ENCODE measurements around the gene FAM78A. TPM values are rescaled to one million over a fixed set of nuclear protein-coding genes. Genes with fewer than 3 reads are reported as not detected.

FAM78A gene
- polyA plus RNA-seq, 6 donors from 2014 or later: 5.2 to 18.3 (median 11.6) TPM

GRCh38 chr9:131282175-131282574, 5.9 kb upstream of the FAM78A start:
- Mint-ChIP-seq H3K4me3 (peak overlapping the region in 7 of 8 donors; percentile 5 to 66 (median 23)), H3K27ac (peak overlapping the region in 2 of 6 donors; percentile 1 to 69)
- ATAC-seq (ENCODE audit: low read depth in 2 of 2): no peak

GRCh38 chr9:131281119-131281965, 5.0 kb upstream of the FAM78A start:
- Mint-ChIP-seq H3K4me3 (peak overlapping the region in 2 of 8 donors; percentile 44 to 66), H3K4me1 (peaks cover 12 to 31% (median 21%) of the 10 kb centered on the region in 3 donors), H3K27ac (peak overlapping the region in 1 of 6 donors; percentile 55), H3K9me3 (no peaks in the 10 kb centered on the region), H3K36me3 (peaks cover 1 to 2% of the 10 kb centered on the region in 2 donors), H3K27me3 (peaks cover 6 to 17% (median 13%) of the 10 kb centered on the region in 3 donors)
- ATAC-seq (ENCODE audit: low read depth in 2 of 2) (no peak), DNase-seq (no peak)

More at GRCh38 chr9:131282175-131282574, 5.9 kb upstream of the FAM78A start:
- Mint-ChIP-seq H3K27me3 (peaks cover 6 to 17% (median 13%) of the 10 kb centered on the region in 3 donors), H3K4me1 (peaks cover 12 to 31% (median 21%) of the 10 kb centered on the region in 3 donors), H3K36me3 (no peaks in the 10 kb centered on the region), H3K9me3 (no peaks in the 10 kb centered on the region)
- DNase-seq: no peak

GRCh38 chr9:131280660-131281059, 4.3 kb upstream of the FAM78A start:
- H3K36me3 Mint-ChIP-seq: peaks cover 4 to 8% of the 10 kb centered on the region in 2 donors
- no peak overlapping the region for H3K4me3 Mint-ChIP-seq
- peaks cover 6 to 17% (median 13%) of the 10 kb centered on the region in 3 donors for H3K27me3 Mint-ChIP-seq
- DNase-seq (no peak), ATAC-seq (ENCODE audit: low read depth in 2 of 2) (no peak)
- H3K9me3 Mint-ChIP-seq: no peaks in the 10 kb centered on the region
- H3K27ac Mint-ChIP-seq: no peak overlapping the region
- H3K4me1 Mint-ChIP-seq: peaks cover 13 to 33% (median 21%) of the 10 kb centered on the region in 3 donors

GRCh38 chr9:131279863-131280570, 3.7 kb upstream of the FAM78A start:
- Mint-ChIP-seq H3K4me3 (peak overlapping the region in 2 of 8 donors; percentile 42 to 86), H3K27me3 (peaks cover 6 to 17% (median 13%) of the 10 kb centered on the region in 3 donors), H3K36me3 (peaks cover 4 to 8% of the 10 kb centered on the region in 2 donors), H3K27ac (no peak overlapping the region), H3K9me3 (no peaks in the 10 kb centered on the region), H3K4me1 (peaks cover 18 to 33% (median 23%) of the 10 kb centered on the region in 3 donors)
- DNase-seq (no peak), ATAC-seq (ENCODE audit: low read depth in 2 of 2) (no peak)

- H3K27me3 Mint-ChIP-seq: peaks cover 6 to 17% (median 13%) of the 10 kb centered on the region in 3 donors
- ATAC-seq (ENCODE audit: low read depth in 2 of 2) (no peak), DNase-seq (no peak)
- H3K36me3 Mint-ChIP-seq: peaks cover 4 to 8% of the 10 kb centered on the region in 2 donors
- peaks cover 19 to 34% (median 29%) of the 10 kb centered on the region in 3 donors for H3K4me1 Mint-ChIP-seq
- no peaks in the 10 kb centered on the region for H3K9me3 Mint-ChIP-seq
- peak overlapping the region in 5 of 6 donors; percentile 21 to 92 (median 79) for H3K27ac Mint-ChIP-seq
- peak overlapping the region; percentile 74 to 95 (median 87) for H3K4me3 Mint-ChIP-seq
Observed at GRCh38 chr9:131279196-131279862, 3.0 kb upstream of the FAM78A start.

GRCh38 chr9:131278702-131279111, 2.4 kb upstream of the FAM78A start:
- Mint-ChIP-seq H3K27me3 (peaks cover 6 to 17% (median 13%) of the 10 kb centered on the region in 3 donors), H3K36me3 (peaks cover 4 to 8% of the 10 kb centered on the region in 2 donors), H3K9me3 (no peaks in the 10 kb centered on the region), H3K27ac (peak overlapping the region; percentile 63 to 96 (median 88)), H3K4me3 (peak overlapping the region; percentile 74 to 95 (median 87)), H3K4me1 (peaks cover 26 to 39% (median 36%) of the 10 kb centered on the region in 3 donors)
- DNase-seq (no peak), ATAC-seq (ENCODE audit: low read depth in 2 of 2) (peak; percentile 13 to 14)

GRCh38 chr9:131277910-131278701, 1.8 kb upstream of the FAM78A start:
- Mint-ChIP-seq H3K27ac (peak overlapping the region; percentile 78 to 96 (median 88)), H3K4me1 (peaks cover 32 to 42% (median 42%) of the 10 kb centered on the region in 3 donors), H3K9me3 (no peaks in the 10 kb centered on the region), H3K27me3 (peaks cover 6 to 17% (median 13%) of the 10 kb centered on the region in 3 donors), H3K36me3 (peaks cover 4 to 8% of the 10 kb centered on the region in 2 donors), H3K4me3 (peak overlapping the region; percentile 81 to 95 (median 92))
- peak; percentile 42 to 53 for ATAC-seq (ENCODE audit: low read depth in 2 of 2)
- DNase-seq: peak; percentile 55

GRCh38 chr9:131277287-131277909, 1.1 kb upstream of the FAM78A start:
- DNase-seq: peak; percentile 44
- Mint-ChIP-seq H3K27ac (peak overlapping the region in 1 of 6 donors; percentile 89), H3K9me3 (no peaks in the 10 kb centered on the region), H3K4me3 (peak overlapping the region in 5 of 8 donors; percentile 24 to 94 (median 86)), H3K36me3 (peaks cover 4 to 8% of the 10 kb centered on the region in 2 donors), H3K4me1 (peaks cover 35 to 46% (median 46%) of the 10 kb centered on the region in 3 donors), H3K27me3 (peaks cover 6 to 16% (median 10%) of the 10 kb centered on the region in 3 donors)
- peak; percentile 22 to 32 for ATAC-seq (ENCODE audit: low read depth in 2 of 2)

- peaks cover 33 to 46% (median 46%) of the 10 kb centered on the region in 3 donors for H3K4me1 Mint-ChIP-seq
- H3K27ac Mint-ChIP-seq: no peak overlapping the region
- peak; percentile 21 to 30 for ATAC-seq (ENCODE audit: low read depth in 2 of 2)
- H3K9me3 Mint-ChIP-seq: no peaks in the 10 kb centered on the region
- peak overlapping the region in 5 of 8 donors; percentile 24 to 94 (median 80) for H3K4me3 Mint-ChIP-seq
- DNase-seq: no peak
- peaks cover 4 to 8% of the 10 kb centered on the region in 2 donors for H3K36me3 Mint-ChIP-seq
- H3K27me3 Mint-ChIP-seq: peaks cover 3 to 10% (median 5%) of the 10 kb centered on the region in 3 donors
Observed at GRCh38 chr9:131276891-131277286, 579 bp upstream of the FAM78A start.

- Mint-ChIP-seq H3K4me3 (peak overlapping the region; percentile 86 to 100 (median 98)), H3K9me3 (no peaks in the 10 kb centered on the region), H3K27me3 (no peaks in the 10 kb centered on the region), H3K27ac (peak overlapping the region; percentile 86 to 98 (median 96)), H3K36me3 (peaks cover 4 to 8% of the 10 kb centered on the region in 2 donors), H3K4me1 (peaks cover 37 to 54% (median 51%) of the 10 kb centered on the region in 3 donors)
- DNase-seq (peak; percentile 42), ATAC-seq (ENCODE audit: low read depth in 2 of 2) (peak; percentile 11 to 19)
Observed at GRCh38 chr9:131275332-131276093, 797 bp downstream of the FAM78A start.

- H3K4me1 Mint-ChIP-seq: peaks cover 42 to 61% (median 58%) of the 10 kb centered on the region in 3 donors
- DNase-seq: no peak
- H3K4me3 Mint-ChIP-seq: peak overlapping the region; percentile 86 to 100 (median 98)
- no peaks in the 10 kb centered on the region for H3K27me3 Mint-ChIP-seq
- no peak for ATAC-seq (ENCODE audit: low read depth in 2 of 2)
- peak overlapping the region; percentile 92 to 98 (median 96) for H3K27ac Mint-ChIP-seq
- H3K9me3 Mint-ChIP-seq: no peaks in the 10 kb centered on the region
- peaks cover 4 to 8% of the 10 kb centered on the region in 2 donors for H3K36me3 Mint-ChIP-seq
Observed at GRCh38 chr9:131274674-131275331, 1.5 kb downstream of the FAM78A start.

Data from naive B cell (primary cell).